RWPE1 (cell line): Measurements from ENCODE around the gene EIF2B2.

Experiments used
- CTCF ChIA-PET: fragments of 350-600 bp; sonication (Branson Sonifier 250); formaldehyde crosslinking; extraction: SDS; loops from one replicate; lab custom pipeline; 2021; lab: Yijun Ruan, JAX
- POLR2A ChIA-PET: fragments of 400-600 bp; formaldehyde crosslinking; extraction: SDS; loops from one replicate; lab custom pipeline; 2020; ENCODE audit warnings: antibody characterized with exemption; ENCODE audit not compliant: low non-redundant PET; lab: Yijun Ruan, JAX
- DNase-seq: peaks from one replicate; pipeline ENCODE4 v3.0.0; 2012; ENCODE audit warnings: low spot score
- H3K27ac ChIP-seq: fragments of 450-650 bp; 2 replicates; pipeline ENCODE4 v1.5.1; 2017
- TF ChIP-seq, protein P1 (sequence below): fragments of 450-650 bp; conservative IDR thresholded peaks from 2 replicates; pipeline ENCODE4 v1.5.1; 2017; ENCODE audit warnings: low read depth, mild to moderate bottlenecking

EIF2B2 gene

DNA sequence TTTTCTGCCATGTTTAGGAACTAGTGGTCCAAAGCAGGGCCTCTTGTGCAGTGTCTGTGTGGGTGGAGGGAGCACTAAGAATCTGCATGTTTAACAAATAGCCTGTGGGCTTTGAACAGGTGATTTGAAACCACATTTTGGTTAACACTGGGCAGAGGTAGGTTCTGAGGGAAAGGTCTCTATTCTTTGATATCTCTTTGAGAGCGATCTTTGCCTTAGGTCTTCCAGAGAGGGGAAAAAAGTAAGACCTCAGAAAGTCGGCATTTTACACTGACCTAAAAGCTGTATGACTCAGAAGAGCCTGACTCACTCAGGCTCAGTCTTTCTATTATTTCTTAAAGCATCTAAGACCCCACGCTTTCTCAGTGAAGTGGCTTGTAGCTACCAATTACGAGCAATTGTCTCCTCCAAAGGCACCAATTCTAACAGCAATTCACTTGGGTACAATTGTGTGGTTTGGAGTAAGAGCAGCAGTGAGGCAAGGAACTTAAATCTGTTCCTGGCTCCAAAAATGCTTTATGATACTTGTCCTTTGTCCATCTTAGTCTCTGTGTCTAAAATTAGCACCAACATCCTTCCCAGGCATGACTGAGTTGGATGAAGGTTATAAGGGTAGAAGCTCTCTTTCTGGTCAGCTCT is 8.8 kb downstream of the EIF2B2 start:
- TF ChIP-seq, protein P1, sequence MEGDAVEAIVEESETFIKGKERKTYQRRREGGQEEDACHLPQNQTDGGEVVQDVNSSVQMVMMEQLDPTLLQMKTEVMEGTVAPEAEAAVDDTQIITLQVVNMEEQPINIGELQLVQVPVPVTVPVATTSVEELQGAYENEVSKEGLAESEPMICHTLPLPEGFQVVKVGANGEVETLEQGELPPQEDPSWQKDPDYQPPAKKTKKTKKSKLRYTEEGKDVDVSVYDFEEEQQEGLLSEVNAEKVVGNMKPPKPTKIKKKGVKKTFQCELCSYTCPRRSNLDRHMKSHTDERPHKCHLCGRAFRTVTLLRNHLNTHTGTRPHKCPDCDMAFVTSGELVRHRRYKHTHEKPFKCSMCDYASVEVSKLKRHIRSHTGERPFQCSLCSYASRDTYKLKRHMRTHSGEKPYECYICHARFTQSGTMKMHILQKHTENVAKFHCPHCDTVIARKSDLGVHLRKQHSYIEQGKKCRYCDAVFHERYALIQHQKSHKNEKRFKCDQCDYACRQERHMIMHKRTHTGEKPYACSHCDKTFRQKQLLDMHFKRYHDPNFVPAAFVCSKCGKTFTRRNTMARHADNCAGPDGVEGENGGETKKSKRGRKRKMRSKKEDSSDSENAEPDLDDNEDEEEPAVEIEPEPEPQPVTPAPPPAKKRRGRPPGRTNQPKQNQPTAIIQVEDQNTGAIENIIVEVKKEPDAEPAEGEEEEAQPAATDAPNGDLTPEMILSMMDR = no peak
- DNase-seq = no peak
- CTCF ChIA-PET = interaction anchor here (0.6 kb wide), 1 partner anchor 67 kb away, joined by 3 read pairs; no protein-coding TSS in a partner anchor
- H3K27ac ChIP-seq = no peak overlapping the region
- POLR2A ChIA-PET = no interaction called here

DNA sequence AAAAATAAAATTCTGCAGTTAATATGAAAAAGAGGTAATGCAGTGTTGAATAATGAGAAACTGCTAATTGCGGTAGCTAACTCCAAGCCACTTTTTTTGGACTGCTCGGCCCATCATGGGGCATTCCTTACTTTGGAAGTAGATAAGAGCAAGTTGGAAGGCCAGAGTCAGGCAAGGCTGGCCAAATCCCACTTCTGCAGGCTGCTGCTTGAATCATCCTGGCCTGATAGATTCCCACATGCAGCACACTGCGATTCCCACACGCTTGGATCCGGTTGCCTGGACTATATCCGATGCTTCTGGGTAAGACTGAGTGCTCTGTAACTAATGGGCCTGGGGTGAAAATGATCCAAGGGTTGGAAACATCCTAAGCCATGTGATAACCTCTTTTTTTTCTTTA is 10.6 kb downstream of the EIF2B2 start:
- CTCF ChIA-PET = interaction anchor here (0.7 kb wide), 1 partner anchor 75 kb away, joined by 4 read pairs; no protein-coding TSS in a partner anchor
- DNase-seq = no peak
- POLR2A ChIA-PET = no interaction called here
- H3K27ac ChIP-seq = no peak overlapping the region
- TF ChIP-seq, protein P1 = no peak

DNA sequence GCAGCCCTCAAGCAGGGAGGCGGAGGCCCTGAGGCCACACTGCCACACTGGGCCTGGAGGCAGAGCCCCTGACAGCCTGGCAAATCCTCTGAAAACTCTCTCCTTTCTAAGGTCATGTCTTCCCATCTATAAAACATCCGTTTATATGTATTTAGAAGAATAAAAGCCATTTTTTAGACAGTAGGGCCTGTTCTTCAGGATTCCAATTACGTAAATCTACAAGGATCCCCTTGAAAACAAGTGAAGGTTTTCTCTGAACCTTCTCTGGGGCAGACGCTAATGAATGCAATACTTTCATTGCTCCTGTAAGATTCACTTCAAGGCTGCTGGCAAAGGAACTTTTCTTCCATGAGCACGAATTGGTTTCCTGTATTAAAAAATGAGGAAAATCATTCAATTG is 12.8 kb downstream of the EIF2B2 start:
- ChIA-PET POLR2A (no interaction called here), CTCF (no interaction called here)

DNA sequence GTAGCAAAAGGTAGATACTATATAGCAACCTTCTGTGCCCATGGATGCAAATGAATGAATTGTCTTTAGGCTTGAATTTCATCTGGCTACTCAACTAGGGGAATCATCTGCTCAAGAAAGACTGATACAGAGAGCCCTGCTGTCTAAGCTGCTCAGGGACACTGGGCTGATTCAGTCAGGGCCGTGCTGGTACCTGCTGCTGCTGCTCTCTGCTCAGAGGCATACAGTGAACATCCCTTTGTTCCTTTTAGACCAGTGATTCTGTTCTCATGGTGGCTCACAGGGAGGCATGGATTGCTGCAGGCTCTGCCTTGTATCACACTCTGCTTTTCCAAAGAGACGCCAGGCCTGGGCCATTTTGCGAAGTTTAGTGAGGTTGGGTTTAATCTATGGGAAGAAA is 14.1 kb downstream of the EIF2B2 start:
- TF ChIP-seq, protein P1 = no peak
- DNase-seq = no peak
- ChIA-PET POLR2A (no interaction called here), CTCF (no interaction called here)
- no peak overlapping the region for H3K27ac ChIP-seq

More for the DNA sequence above, 12.8 kb downstream of the EIF2B2 start:
- no peak for DNase-seq
- TF ChIP-seq, protein P1 = no peak
- no peak overlapping the region for H3K27ac ChIP-seq

DNA sequence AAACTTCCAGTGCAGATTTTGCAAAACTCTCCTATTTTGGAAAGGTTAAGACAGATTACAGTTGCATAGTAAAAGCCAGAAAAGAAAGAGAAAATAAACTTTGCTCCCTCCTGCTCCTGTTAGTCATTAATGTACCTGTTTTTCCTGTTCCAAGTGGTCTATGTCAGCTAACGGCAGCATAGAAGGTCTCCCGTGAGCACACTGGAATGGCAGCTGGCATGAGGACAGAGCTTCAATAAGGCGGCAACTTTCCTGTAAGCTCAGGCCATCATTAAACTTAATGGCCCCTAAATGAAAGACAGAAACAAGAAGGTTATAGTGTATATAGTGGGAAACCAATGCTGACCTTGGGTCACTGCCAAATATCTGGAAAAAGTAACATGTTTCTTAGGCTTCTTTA is 16.0 kb downstream of the EIF2B2 start:
- H3K27ac ChIP-seq = no peak overlapping the region
- ChIA-PET POLR2A (no interaction called here), CTCF (interaction anchor here (0.5 to 1.1 kb wide), 3 partner anchors 70 to 86 kb away, joined by 3 to 4 read pairs (median 3); no protein-coding TSS in a partner anchor)

DNA sequence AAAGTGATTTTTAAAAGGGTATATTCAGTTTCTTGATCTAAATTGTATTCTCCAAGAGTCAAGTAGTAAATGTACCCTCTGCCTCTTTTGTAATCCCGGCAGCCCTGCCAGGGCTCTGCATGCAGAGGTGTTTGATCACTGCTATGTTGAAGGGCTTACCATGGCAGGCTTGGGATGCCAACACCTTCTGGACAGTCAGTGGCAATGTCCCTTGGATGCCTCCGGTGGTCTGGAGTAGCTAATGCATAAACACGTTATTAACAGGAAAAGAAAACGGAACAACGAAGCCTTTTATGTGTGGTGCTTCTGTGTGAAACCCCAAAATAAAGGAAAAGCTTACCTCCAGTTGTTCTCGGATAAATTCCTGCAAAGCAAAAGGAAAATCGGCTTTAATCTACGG is 19.9 kb downstream of the EIF2B2 start:
- no peak overlapping the region for H3K27ac ChIP-seq
- CTCF ChIA-PET = interaction anchor here (0.6 to 1.4 kb wide), 5 partner anchors 15 to 162 kb away, joined by 3 to 6 read pairs (median 3); no protein-coding TSS in a partner anchor
- peak; percentile 46 for DNase-seq
- TF ChIP-seq, protein P1 = no peak; the same call in 1 of the 2 replicates
- POLR2A ChIA-PET = no interaction called here

More for the DNA sequence above, 16.0 kb downstream of the EIF2B2 start:
- TF ChIP-seq, protein P1 = no peak
- no peak for DNase-seq
